DOHH2 (cell line): ENCODE results near the gene EPHA5.

Experiments
- H3F3A ChIP-seq: fragments of 200-600 bp; sonication (generic), shearing (Covaris generic); 2 replicates; pipeline ENCODE4 v1.6.0; 2016; ENCODE audit warnings: antibody characterized with exemption, mild to moderate bottlenecking; ENCODE audit not compliant: control insufficient read depth, insufficient read depth
- H3K27ac ChIP-seq: fragments of 200-600 bp; sonication (generic); 2 replicates; pipeline ENCODE4 v1.5.1; 2014; ENCODE audit warnings: low read depth, mild to moderate bottlenecking, low read length, moderate library complexity
- H3K27me3 ChIP-seq: fragments of 200-600 bp; sonication (generic); 2 replicates; pipeline ENCODE4 v1.6.1; 2014; ENCODE audit warnings: mild to moderate bottlenecking, low read length, mixed read lengths; ENCODE audit not compliant: control insufficient read depth
- H3K36me3 ChIP-seq: fragments of 200-600 bp; sonication (generic); 2 replicates; pipeline ENCODE4 v1.6.1; 2014; ENCODE audit warnings: mild to moderate bottlenecking, low read length, moderate library complexity, mixed read lengths; ENCODE audit not compliant: control insufficient read depth
- H3K4me1 ChIP-seq: fragments of 200-600 bp; sonication (generic); 2 replicates; pipeline ENCODE4 v1.6.1; 2014; ENCODE audit warnings: mild to moderate bottlenecking, low read length, mixed read lengths; ENCODE audit not compliant: control insufficient read depth
- H3K4me2 ChIP-seq: fragments of 200-600 bp; sonication (generic); 2 replicates; pipeline ENCODE4 v1.6.0; 2014; ENCODE audit warnings: mild to moderate bottlenecking, low read length, moderate library complexity
- H3K4me3 ChIP-seq: fragments of 200-600 bp; sonication (generic); 2 replicates; pipeline ENCODE4 v1.5.1; 2014; ENCODE audit warnings: mild to moderate bottlenecking, low read length, mixed read lengths
- H3K79me2 ChIP-seq: fragments of 200-600 bp; sonication (generic); 2 replicates; pipeline ENCODE4 v1.6.1; 2014; ENCODE audit warnings: mild to moderate bottlenecking, low read length, mixed read lengths; ENCODE audit not compliant: control insufficient read depth
- H3K9me2 ChIP-seq: fragments of 200-600 bp; sonication (generic); replicated peaks from 2 replicates; pipeline ENCODE4 v1.6.1; 2014; ENCODE audit warnings: mild to moderate bottlenecking, low read length, mixed read lengths; ENCODE audit not compliant: control insufficient read depth
- H3K9me3 ChIP-seq: fragments of 200-600 bp; sonication (generic); 2 replicates; pipeline ENCODE4 v1.6.1; 2014; ENCODE audit warnings: antibody characterized with exemption, low read length, mixed read lengths; ENCODE audit not compliant: control insufficient read depth, insufficient read depth
- H4K20me1 ChIP-seq: fragments of 200-600 bp; sonication (generic); 2 replicates; pipeline ENCODE4 v1.6.0; 2014; ENCODE audit warnings: low read depth, mild to moderate bottlenecking, antibody characterized with exemption, low read length, moderate library complexity; ENCODE audit not compliant: control insufficient read depth, insufficient read depth
- CTCF ChIP-seq: fragments of 200-600 bp; sonication (generic); IDR thresholded peaks from one replicate; pipeline ENCODE4 v1.5.1; 2014; ENCODE audit warnings: antibody characterized with exemption, mild to moderate bottlenecking, low read depth, low read length; ENCODE audit not compliant: poor library complexity, severe bottlenecking
- EZH2phosphoT487 ChIP-seq: fragments of 200-600 bp; sonication (generic); IDR thresholded peaks from 2 replicates; pipeline ENCODE4 v1.6.1; 2017; ENCODE audit warnings: borderline replicate concordance, mild to moderate bottlenecking, antibody characterized with exemption, low read length, moderate library complexity, mixed read lengths

Gene EPHA5

DNA sequence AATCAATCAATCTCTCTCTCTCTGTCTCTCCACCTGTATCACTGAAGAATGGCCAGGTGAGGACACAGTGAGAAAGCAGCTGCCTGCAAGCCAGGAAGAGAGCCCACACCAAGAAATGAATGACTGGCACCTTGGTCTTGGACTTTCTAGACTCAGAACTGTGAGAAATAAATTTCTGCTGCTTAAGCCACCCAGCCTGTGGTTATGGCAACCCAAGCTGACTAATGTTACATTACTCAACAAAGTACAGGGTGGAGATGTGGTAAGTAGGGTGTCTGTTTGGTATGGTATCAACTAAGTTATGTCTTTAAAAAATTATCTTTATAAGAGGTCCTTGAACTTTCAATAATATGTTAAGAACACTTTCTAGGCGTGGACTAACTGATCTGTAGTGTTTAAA, 159.3 kb downstream of the EPHA5 start:
- Histone ChIP-seq H3K4me1 (no peaks in the 10 kb centered on the region), H3K4me3 (no peak overlapping the region), H3K27ac (no peak overlapping the region), H3K79me2 (no peaks in the 10 kb centered on the region), H3K27me3 (no peaks in the 10 kb centered on the region), H3K36me3 (no peaks in the 10 kb centered on the region), H3K4me2 (no peak overlapping the region), H3K9me3 (no peaks in the 10 kb centered on the region; the same call in 1 of the 2 replicates), H3K9me2 (no peaks in the 10 kb centered on the region), H3F3A (no peaks in the 10 kb centered on the region), H4K20me1 (no peaks in the 10 kb centered on the region)
- TF ChIP-seq EZH2phosphoT487 (no peak), CTCF (no peak)

- H3K36me3 ChIP-seq, result no peaks in the 10 kb centered on the region
- no peaks in the 10 kb centered on the region for H3K9me3 ChIP-seq
- H3K27ac ChIP-seq, result no peak overlapping the region
- no peaks in the 10 kb centered on the region for H3F3A ChIP-seq
- no peak overlapping the region for H3K4me3 ChIP-seq
- H3K27me3 ChIP-seq, result no peaks in the 10 kb centered on the region
- no peaks in the 10 kb centered on the region for H4K20me1 ChIP-seq
- H3K79me2 ChIP-seq, result no peaks in the 10 kb centered on the region
- no peak for TF ChIP-seq CTCF
- TF ChIP-seq EZH2phosphoT487, result no peak
- H3K9me2 ChIP-seq, result no peaks in the 10 kb centered on the region
- H3K4me2 ChIP-seq, result no peak overlapping the region
- no peaks in the 10 kb centered on the region for H3K4me1 ChIP-seq
Observed at GRCh38 chr4:65508168-65508567, 162.1 kb downstream of the EPHA5 start.

DNA sequence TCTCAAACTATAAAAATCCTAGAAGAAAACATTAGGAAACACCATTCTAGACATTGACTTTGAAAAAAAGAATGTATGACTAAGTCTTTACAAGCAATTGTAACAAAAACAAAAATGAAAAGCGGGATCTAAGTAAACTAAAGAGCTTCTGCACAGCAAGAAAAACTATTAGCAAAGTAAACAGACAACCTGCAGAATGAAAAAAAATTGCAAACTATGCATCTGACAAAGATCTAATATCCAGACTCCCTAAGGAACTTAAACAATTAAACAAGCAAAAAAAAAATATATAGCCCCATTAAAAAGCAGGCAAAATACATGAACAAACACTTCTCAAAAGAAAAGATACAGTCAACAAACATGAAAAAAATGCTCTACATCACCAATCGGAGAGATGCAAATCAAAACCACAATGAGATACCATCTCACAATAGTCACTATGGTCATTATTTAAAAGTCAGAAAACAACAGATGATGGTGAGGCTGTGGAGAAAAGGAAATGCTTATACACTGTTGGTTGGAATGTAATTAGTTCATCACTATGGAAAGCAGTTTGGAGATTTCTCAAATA, 168.1 kb downstream of the EPHA5 start:
- Histone ChIP-seq H3K27ac (no peak overlapping the region), H3K4me1 (no peaks in the 10 kb centered on the region), H4K20me1 (no peaks in the 10 kb centered on the region), H3K36me3 (no peaks in the 10 kb centered on the region), H3K9me3 (no peaks in the 10 kb centered on the region), H3K27me3 (no peaks in the 10 kb centered on the region), H3K79me2 (no peaks in the 10 kb centered on the region), H3F3A (no peaks in the 10 kb centered on the region), H3K9me2 (no peaks in the 10 kb centered on the region), H3K4me3 (no peak overlapping the region), H3K4me2 (no peak overlapping the region)
- TF ChIP-seq EZH2phosphoT487, result no peak
- no peak for TF ChIP-seq CTCF
